Esophagus muscularis mucosa (tissue), 4 donors: ENCODE results near the gene ABCF2. TPM values are rescaled to one million over a fixed set of nuclear protein-coding genes. Genes with fewer than 3 reads are reported as not detected.

Experiments
- DNase-seq: peaks from one replicate; pipeline ENCODE4 v3.0.0-alpha.2; 2017; ENCODE audit errors: extremely low spot score
- H3K27ac ChIP-seq, 4 donors: fragments of 200-600 bp; sonication (generic); replicated peaks in 1 of 4; 1 replicate in 3 of 4; 2 replicates in 1 of 4; pipeline ENCODE4 v1.5.1; 2016 to 2019; ENCODE audit warnings: mild to moderate bottlenecking in 1 of 4
- H3K27me3 ChIP-seq, 4 donors: fragments of 200-600 bp; sonication (generic); one replicate each; pipeline versions ENCODE4 v1.5.1 to v1.6.0; 2016 to 2019
- H3K36me3 ChIP-seq, 4 donors: fragments of 200-600 bp; sonication (generic); one replicate each; pipeline ENCODE4 v1.5.1; 2016 to 2019
- H3K4me1 ChIP-seq, 4 donors: fragments of 200-600 bp; sonication (generic); one replicate each; pipeline ENCODE4 v1.5.1; 2016 to 2019
- H3K4me3 ChIP-seq, 4 donors: fragments of 200-600 bp; sonication (generic); 1 replicate in 2 of 4; 2 replicates in 2 of 4; pipeline ENCODE4 v1.5.1; 2016 to 2019; ENCODE audit warnings: mild to moderate bottlenecking in 4 of 4, moderate library complexity in 1 of 4
- H3K9me3 ChIP-seq, 4 donors: fragments of 200-600 bp; sonication (generic); 1 replicate in 3 of 4; 2 replicates in 1 of 4; pipeline ENCODE4 v1.5.1; 2016 to 2019
- CTCF ChIP-seq, 3 experiments: fragments of 200-600 bp in 2 of 3; fragments of 450-650 bp in 1 of 3; sonication (generic) in 2 of 3; IDR thresholded peaks; one replicate each; pipeline ENCODE4 v1.5.1; 2017 to 2019; ENCODE audit warnings: antibody characterized with exemption in 3 of 3, mild to moderate bottlenecking in 2 of 3, moderate library complexity in 1 of 3
- EP300 ChIP-seq: sonication (generic); formaldehyde crosslinking; IDR thresholded peaks from one replicate; pipeline ENCODE4 v1.6.1; 2017; ENCODE audit warnings: antibody characterized with exemption
- POLR2A ChIP-seq: fragments of 450-650 bp; IDR thresholded peaks from one replicate; pipeline ENCODE4 v1.6.1; 2017; ENCODE audit warnings: antibody characterized with exemption, moderate library complexity, mild to moderate bottlenecking, low read depth
- POLR2AphosphoS5 ChIP-seq, 2 donors: sonication (generic); formaldehyde crosslinking; IDR thresholded peaks; one replicate each; pipeline ENCODE4 v1.6.1; 2017; ENCODE audit warnings: antibody characterized with exemption in 2 of 2
- WGBS: methylation state at CpG from one replicate; pipeline ENCODE4 v1.1.5; 2018; 5-methylcytosine and 5-hydroxymethylcytosine counted together
- intact Hi-C: fragments of 100-400 bp; cut with DNase I; formaldehyde crosslinking; loops from one replicate; pipeline ENCODE4 v1.15.1; 2023
- total RNA-seq, 4 donors: library from RNA; depleted of rRNA; stranded (reverse); fragments of >200 nt; gene quantifications; one replicate each; pipeline versions ENCODE4 v1.1.0 to v1.2.1, GENCODE V29; 2016

ABCF2 gene
- total RNA-seq, 4 donors from 2014 or later = 33.8 to 53.2 (median 39.0) TPM

GRCh38 chr7:151179287-151179860, 47.6 kb downstream of the ABCF2 start:
- H3K27ac ChIP-seq = no peak overlapping the region
- peaks cover 0 to 55% (median under 1%) of the 10 kb centered on the region in 4 donors for H3K27me3 ChIP-seq
- DNase-seq = no peak
- WGBS = 86% methylated on average over 7 of the region's 8 CpGs
- peaks cover 0 to 9% (median 0%) of the 10 kb centered on the region in 4 donors for H3K36me3 ChIP-seq
- H3K4me3 ChIP-seq = no peak overlapping the region
- H3K4me1 ChIP-seq = peaks cover 0 to 6% (median 2%) of the 10 kb centered on the region in 4 donors
- H3K9me3 ChIP-seq = peaks cover 0 to 4% (median 0%) of the 10 kb centered on the region in 4 donors
- TF ChIP-seq POLR2A = no peak
- no peak for TF ChIP-seq EP300
- intact Hi-C loops = no loop called here

GRCh38 chr7:151178831-151179230, 48.2 kb downstream of the ABCF2 start:
- no peak for DNase-seq
- 83% methylated on average over 2 of the region's 2 CpGs for WGBS
- intact Hi-C loops = no loop called here
- Histone ChIP-seq H3K27ac (no peak overlapping the region), H3K27me3 (peaks cover 0 to 60% (median 2%) of the 10 kb centered on the region in 4 donors), H3K36me3 (peaks cover 0 to 9% (median 0%) of the 10 kb centered on the region in 4 donors), H3K4me1 (peaks cover 0 to 7% (median 2%) of the 10 kb centered on the region in 4 donors), H3K4me3 (no peak overlapping the region), H3K9me3 (peaks cover 0 to 4% (median 0%) of the 10 kb centered on the region in 4 donors)
- no peak for TF ChIP-seq POLR2AphosphoS5 (IDR thresholded peaks at IDR 0.05)
- no peak for TF ChIP-seq CTCF (IDR thresholded peaks at IDR 0.05)
- no peak for TF ChIP-seq EP300
- no peak for TF ChIP-seq POLR2A

- no peak overlapping the region for H3K27ac ChIP-seq
- peaks cover 0 to 4% (median 0%) of the 10 kb centered on the region in 4 donors for H3K9me3 ChIP-seq
- peaks cover 0 to 7% (median 2%) of the 10 kb centered on the region in 4 donors for H3K4me1 ChIP-seq
- DNase-seq = no peak
- 87% methylated on average over 9 of the region's 9 CpGs for WGBS
- TF ChIP-seq CTCF (IDR thresholded peaks at IDR 0.05) (no peak), POLR2AphosphoS5 (IDR thresholded peaks at IDR 0.05) (no peak), POLR2A (no peak)
- intact Hi-C loops = no loop called here
- no peak overlapping the region for H3K4me3 ChIP-seq
- peaks cover 0 to 63% (median 5%) of the 10 kb centered on the region in 4 donors for H3K27me3 ChIP-seq
- peaks cover 0 to 9% (median 0%) of the 10 kb centered on the region in 4 donors for H3K36me3 ChIP-seq
Observed at GRCh38 chr7:151178236-151178635, 48.8 kb downstream of the ABCF2 start.

- Histone ChIP-seq H3K4me3 (no peak overlapping the region), H3K36me3 (peaks cover 0 to 9% (median 0%) of the 10 kb centered on the region in 4 donors), H3K9me3 (peaks cover 0 to 4% (median 0%) of the 10 kb centered on the region in 4 donors), H3K4me1 (peaks cover 0 to 13% (median 2%) of the 10 kb centered on the region in 4 donors), H3K27ac (no peak overlapping the region), H3K27me3 (peaks cover 0 to 71% (median 5%) of the 10 kb centered on the region in 4 donors)
- TF ChIP-seq EP300 (no peak), POLR2AphosphoS5 (IDR thresholded peaks at IDR 0.05) (no peak), CTCF (IDR thresholded peaks at IDR 0.05) (no peak), POLR2A (no peak)
- no peak for DNase-seq
- WGBS = 100% methylated on average over 1 of the region's 1 CpG
- intact Hi-C loops = no loop called here
Observed at GRCh38 chr7:151177310-151177709, 49.7 kb downstream of the ABCF2 start.

- 87% methylated on average over 3 of the region's 9 CpGs for WGBS
- intact Hi-C loops = no loop called here
- peaks cover 0 to 14% (median 2%) of the 10 kb centered on the region in 4 donors for H3K4me1 ChIP-seq
Observed at GRCh38 chr7:151176401-151176800, 50.6 kb downstream of the ABCF2 start.

More at GRCh38 chr7:151176401-151176800, 50.6 kb downstream of the ABCF2 start:
- Histone ChIP-seq H3K36me3 (peaks cover 0 to 9% (median 0%) of the 10 kb centered on the region in 4 donors), H3K27ac (no peak overlapping the region), H3K9me3 (peaks cover 0 to 4% (median 0%) of the 10 kb centered on the region in 4 donors), H3K27me3 (peaks cover 0 to 77% (median 5%) of the 10 kb centered on the region in 4 donors), H3K4me3 (no peak overlapping the region)
- no peak for TF ChIP-seq POLR2A
- no peak for TF ChIP-seq CTCF (IDR thresholded peaks at IDR 0.05)
- no peak for DNase-seq
